ENCODE measurements around the gene ZCCHC24. TPM values are rescaled to one million over a fixed set of nuclear protein-coding genes. Genes with fewer than 3 reads are reported as not detected.

The ZCCHC24 gene
- 42.8 and 50.4 TPM in 2 replicates for total RNA-seq

DNA sequence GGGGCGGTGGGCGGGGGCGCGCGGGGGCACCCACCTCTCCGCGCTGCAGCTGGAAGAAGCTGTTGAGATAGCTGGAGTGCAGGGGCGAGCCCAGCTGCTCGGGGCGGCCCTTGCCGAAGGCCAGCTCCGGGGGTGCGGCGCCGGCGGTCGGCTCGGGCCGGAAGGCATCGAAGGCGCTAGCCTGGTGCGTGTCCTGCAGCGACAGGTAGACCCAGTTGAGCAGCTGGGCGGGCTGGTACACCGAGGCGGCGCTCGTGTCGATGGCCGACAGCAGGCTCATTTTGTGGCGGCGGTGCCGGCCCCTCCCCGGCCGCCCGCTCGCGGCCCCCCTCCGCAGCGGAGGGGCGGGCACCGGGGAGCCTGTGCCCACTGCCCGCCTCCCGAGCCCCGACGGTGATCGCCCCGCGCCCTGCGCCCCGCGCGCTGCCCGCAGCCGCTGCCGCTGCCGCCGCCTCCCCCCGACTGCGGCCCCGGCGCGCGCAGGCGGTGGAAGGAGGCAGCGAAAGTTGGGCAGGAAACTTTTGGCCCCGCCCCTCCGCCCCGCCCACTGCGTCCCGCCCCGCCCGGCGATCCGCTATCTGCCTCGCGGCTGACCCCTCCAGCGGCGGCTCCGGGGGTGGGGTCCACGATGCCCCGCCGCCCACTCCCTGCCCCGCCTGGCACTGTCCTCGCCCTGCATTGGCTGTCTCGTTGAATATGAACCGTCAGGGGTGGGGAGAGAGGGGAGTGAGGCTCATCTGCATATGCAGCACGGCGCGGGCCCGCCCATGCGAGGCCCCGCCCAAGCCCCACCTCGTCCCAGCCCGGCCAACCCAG lies at the start of gene ZCCHC24:
Gene ZCCHC24, minus strand, starts transcription at position 464 of the 816 bp plus-strand sequence. Its CDS starts 184 bp downstream, at position 280.

DNA sequence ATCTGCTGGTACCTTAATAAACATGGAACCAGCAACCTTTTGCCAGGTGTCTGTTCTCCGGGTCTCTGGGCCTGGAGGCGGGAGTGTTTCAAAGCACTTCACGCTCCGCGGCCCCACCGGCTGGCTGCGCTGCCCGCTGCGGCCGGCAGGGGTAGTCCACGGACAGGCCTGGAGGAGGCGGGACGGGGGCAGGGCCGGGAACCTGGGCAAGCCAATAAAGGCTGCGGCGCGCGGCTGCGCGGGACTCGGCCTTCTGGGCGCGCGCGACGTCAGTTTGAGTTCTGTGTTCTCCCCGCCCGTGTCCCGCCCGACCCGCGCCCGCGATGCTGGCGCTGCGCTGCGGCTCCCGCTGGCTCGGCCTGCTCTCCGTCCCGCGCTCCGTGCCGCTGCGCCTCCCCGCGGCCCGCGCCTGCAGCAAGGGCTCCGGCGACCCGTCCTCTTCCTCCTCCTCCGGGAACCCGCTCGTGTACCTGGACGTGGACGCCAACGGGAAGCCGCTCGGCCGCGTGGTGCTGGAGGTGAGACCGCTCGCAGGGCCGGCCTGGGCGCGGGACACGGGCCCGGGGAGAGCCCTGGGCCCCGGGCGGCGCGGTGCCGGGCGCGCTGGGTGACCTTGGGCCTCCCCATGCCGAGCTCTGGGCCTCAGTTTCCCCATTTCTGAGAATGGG lies 98.1 kb downstream of the ZCCHC24 start, which contains the start of gene PPIF:
Gene PPIF, plus strand, starts transcription at position 244 of the 668 bp plus-strand sequence. Its CDS starts 80 bp downstream, at position 324.

Other genes starting within 250 kb of the ZCCHC24 start
- 40.7 and 44.6 TPM in 2 replicates for gene PPIF, start 98.2 kb downstream of the ZCCHC24 start, total RNA-seq
- 0.18 and 0.49 TPM in 2 replicates for gene EIF5AL1, start 66.9 kb upstream of the ZCCHC24 start, total RNA-seq
- gene SFTPA2, start 114.8 kb upstream of the ZCCHC24 start, total RNA-seq = not detected in 2 replicates
- not detected in 2 replicates for gene SFTPA1, start 165.3 kb upstream of the ZCCHC24 start, total RNA-seq